Upper lobe of left lung (tissue), 4 donors: ENCODE results near the gene ADAMTSL4.

Experiments used
- POLR2A ChIP-seq, 4 donors: fragments of 450-650 bp; IDR thresholded peaks; one replicate each; pipeline ENCODE4 v1.5.1; 2016 to 2017; ENCODE audit warnings: antibody characterized with exemption in 4 of 4, mild to moderate bottlenecking in 2 of 4
- TF ChIP-seq, protein P1 (sequence below), 6 experiments: fragments of 450-650 bp in 4 of 6; fragments of 200-600 bp in 2 of 6; sonication (generic) in 2 of 6; IDR thresholded peaks; one replicate each; pipeline ENCODE4 v1.5.1; 2016 to 2019; ENCODE audit warnings: antibody characterized with exemption in 6 of 6

DNA sequence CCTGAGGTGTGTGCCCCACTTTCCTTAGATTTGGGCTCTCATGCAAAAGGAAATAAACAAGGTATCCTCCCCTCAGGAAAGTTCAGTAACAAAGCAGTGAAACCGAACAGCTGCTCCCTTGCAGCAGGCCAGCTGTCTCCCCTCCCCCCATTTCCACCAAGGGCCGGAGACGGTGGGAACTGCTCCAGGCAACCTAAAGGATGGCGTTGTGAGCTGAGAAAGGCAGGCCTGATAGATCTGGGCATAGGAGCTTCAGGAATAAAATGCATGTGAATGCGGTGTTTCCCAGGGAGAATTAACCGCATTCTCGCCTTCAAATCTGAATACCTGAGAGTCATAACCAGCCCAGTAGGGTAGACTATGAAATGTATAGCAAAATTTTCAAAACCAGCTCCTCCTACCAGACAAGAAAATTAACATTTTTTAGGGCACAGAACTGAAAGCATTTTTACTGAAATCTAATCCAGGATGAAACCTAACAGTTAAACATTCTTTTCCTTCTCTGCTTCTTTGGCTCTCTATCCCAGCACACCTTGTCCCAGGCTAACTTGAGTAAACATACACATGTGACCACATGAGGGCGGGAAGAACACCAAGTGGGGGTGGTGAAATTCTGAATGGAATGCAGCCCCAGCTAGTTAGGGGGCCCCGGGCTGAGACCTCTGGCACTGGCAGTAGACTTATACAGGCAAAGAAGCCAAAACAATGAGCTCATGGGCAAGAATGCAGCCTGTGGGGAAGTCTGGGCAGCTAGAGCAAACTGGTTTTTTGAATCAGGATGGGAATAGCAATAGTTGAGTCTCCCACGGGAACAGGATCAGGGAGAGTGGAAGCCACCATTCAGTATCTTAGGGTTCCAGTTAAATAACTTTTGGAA lies 18.7 kb downstream of the ADAMTSL4 start:
- TF ChIP-seq, protein P1, sequence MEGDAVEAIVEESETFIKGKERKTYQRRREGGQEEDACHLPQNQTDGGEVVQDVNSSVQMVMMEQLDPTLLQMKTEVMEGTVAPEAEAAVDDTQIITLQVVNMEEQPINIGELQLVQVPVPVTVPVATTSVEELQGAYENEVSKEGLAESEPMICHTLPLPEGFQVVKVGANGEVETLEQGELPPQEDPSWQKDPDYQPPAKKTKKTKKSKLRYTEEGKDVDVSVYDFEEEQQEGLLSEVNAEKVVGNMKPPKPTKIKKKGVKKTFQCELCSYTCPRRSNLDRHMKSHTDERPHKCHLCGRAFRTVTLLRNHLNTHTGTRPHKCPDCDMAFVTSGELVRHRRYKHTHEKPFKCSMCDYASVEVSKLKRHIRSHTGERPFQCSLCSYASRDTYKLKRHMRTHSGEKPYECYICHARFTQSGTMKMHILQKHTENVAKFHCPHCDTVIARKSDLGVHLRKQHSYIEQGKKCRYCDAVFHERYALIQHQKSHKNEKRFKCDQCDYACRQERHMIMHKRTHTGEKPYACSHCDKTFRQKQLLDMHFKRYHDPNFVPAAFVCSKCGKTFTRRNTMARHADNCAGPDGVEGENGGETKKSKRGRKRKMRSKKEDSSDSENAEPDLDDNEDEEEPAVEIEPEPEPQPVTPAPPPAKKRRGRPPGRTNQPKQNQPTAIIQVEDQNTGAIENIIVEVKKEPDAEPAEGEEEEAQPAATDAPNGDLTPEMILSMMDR (IDR thresholded peaks at IDR 0.05): peak in 1 of 6 experiments; percentile 7
- TF ChIP-seq POLR2A (IDR thresholded peaks at IDR 0.05): peak in 2 of 4 donors; percentile 47 to 63
